ENCODE measurements around the gene BTBD10.

The BTBD10 gene

GRCh38 chr11:13434247-13435205 lies 28.5 kb downstream of the BTBD10 start:
- no peak for DNase-seq
- Histone ChIP-seq H3K4me3 (ENCODE audit: low read length) (no peak overlapping the region), H2AFZ (ENCODE audit: low read length) (no peak overlapping the region), H3K4me1 (ENCODE audit: low read length) (no peaks in the 10 kb centered on the region), H3K79me2 (ENCODE audit: low read length) (0 out of 2 replicates have a peak, but pooled peaks cover 3% of the 10 kb centered on the region), H4K20me1 (ENCODE audit: insufficient read depth, low read length) (no peaks in the 10 kb centered on the region), H3F3A (ENCODE audit: insufficient read depth, low read length) (no peaks in the 10 kb centered on the region), H3K36me3 (replicated peaks; ENCODE audit: insufficient read depth, low read length) (no peaks in the 10 kb centered on the region), H3K27ac (ENCODE audit: low read length) (no peak overlapping the region), H3K27me3 (replicated peaks; ENCODE audit: insufficient read depth, low read length) (no peaks in the 10 kb centered on the region), H3K9ac (ENCODE audit: low read length) (no peak overlapping the region), H3K4me2 (ENCODE audit: low read depth, low read length) (no peak overlapping the region), H3K9me2 (replicated peaks; ENCODE audit: insufficient read depth, low read length) (no peaks in the 10 kb centered on the region), H3K9me3 (replicated peaks; ENCODE audit: insufficient read depth, low read length) (no peaks in the 10 kb centered on the region)
- TF ChIP-seq EZH2 (optimal IDR thresholded peaks at IDR 0.05; ENCODE audit: low read depth, low read length) (no peak), CTCF (IDR thresholded peaks at IDR 0.05; ENCODE audit: low read length) (no peak), EZH2phosphoT487 (IDR thresholded peaks at IDR 0.05; ENCODE audit: low read length) (no peak)

GRCh38 chr11:13433437-13433836 lies 29.6 kb downstream of the BTBD10 start:
- TF ChIP-seq EZH2phosphoT487 (IDR thresholded peaks at IDR 0.05; ENCODE audit: low read length) (no peak), CTCF (IDR thresholded peaks at IDR 0.05; ENCODE audit: low read length) (no peak), EZH2 (optimal IDR thresholded peaks at IDR 0.05; ENCODE audit: low read depth, low read length) (no peak)
- no peaks in the 10 kb centered on the region for H3F3A ChIP-seq (ENCODE audit: insufficient read depth, low read length)
- no peak overlapping the region for H3K4me2 ChIP-seq (ENCODE audit: low read depth, low read length)
- no peak for DNase-seq
- no peaks in the 10 kb centered on the region for H4K20me1 ChIP-seq (ENCODE audit: insufficient read depth, low read length)
- H3K9ac ChIP-seq (ENCODE audit: low read length): no peak overlapping the region
- no peaks in the 10 kb centered on the region for H3K9me3 ChIP-seq (replicated peaks; ENCODE audit: insufficient read depth, low read length)
- H3K27ac ChIP-seq (ENCODE audit: low read length): no peak overlapping the region
- H3K79me2 ChIP-seq (ENCODE audit: low read length): 0 out of 2 replicates have a peak, but pooled peaks cover 3% of the 10 kb centered on the region
- no peak overlapping the region for H3K4me3 ChIP-seq (ENCODE audit: low read length)
- H3K4me1 ChIP-seq (ENCODE audit: low read length): no peaks in the 10 kb centered on the region
- H2AFZ ChIP-seq (ENCODE audit: low read length): no peak overlapping the region
- H3K27me3 ChIP-seq (replicated peaks; ENCODE audit: insufficient read depth, low read length): no peaks in the 10 kb centered on the region
- no peaks in the 10 kb centered on the region for H3K36me3 ChIP-seq (replicated peaks; ENCODE audit: insufficient read depth, low read length)
- no peaks in the 10 kb centered on the region for H3K9me2 ChIP-seq (replicated peaks; ENCODE audit: insufficient read depth, low read length)

GRCh38 chr11:13429836-13430235 lies 33.2 kb downstream of the BTBD10 start:
- H3K27me3 ChIP-seq (replicated peaks; ENCODE audit: insufficient read depth, low read length): no peaks in the 10 kb centered on the region
- TF ChIP-seq CTCF (IDR thresholded peaks at IDR 0.05; ENCODE audit: low read length) (no peak), EZH2 (optimal IDR thresholded peaks at IDR 0.05; ENCODE audit: low read depth, low read length) (no peak), EZH2phosphoT487 (IDR thresholded peaks at IDR 0.05; ENCODE audit: low read length) (no peak)
- DNase-seq: no peak
- H4K20me1 ChIP-seq (ENCODE audit: insufficient read depth, low read length): no peaks in the 10 kb centered on the region
- H3K9ac ChIP-seq (ENCODE audit: low read length): no peak overlapping the region
- no peak overlapping the region for H3K4me3 ChIP-seq (ENCODE audit: low read length)
- H3K27ac ChIP-seq (ENCODE audit: low read length): no peak overlapping the region
- no peaks in the 10 kb centered on the region for H3K4me1 ChIP-seq (ENCODE audit: low read length)
- H3K4me2 ChIP-seq (ENCODE audit: low read depth, low read length): no peak overlapping the region
- H3K9me2 ChIP-seq (replicated peaks; ENCODE audit: insufficient read depth, low read length): no peaks in the 10 kb centered on the region
- no peaks in the 10 kb centered on the region for H3K36me3 ChIP-seq (replicated peaks; ENCODE audit: insufficient read depth, low read length)
- no peak overlapping the region for H2AFZ ChIP-seq (ENCODE audit: low read length)
- H3K79me2 ChIP-seq (ENCODE audit: low read length): peaks cover 12% of the 10 kb centered on the region
- H3K9me3 ChIP-seq (replicated peaks; ENCODE audit: insufficient read depth, low read length): no peaks in the 10 kb centered on the region
- H3F3A ChIP-seq (ENCODE audit: insufficient read depth, low read length): no peaks in the 10 kb centered on the region
